Transverse colon (tissue), 4 donors: Measurements from ENCODE around the gene KCNC4.

Experiments used
- EP300 ChIP-seq: sonication (generic); formaldehyde crosslinking; IDR thresholded peaks from one replicate; pipeline ENCODE4 v1.6.1; 2017; ENCODE audit warnings: antibody characterized with exemption, low read depth
- POLR2A ChIP-seq: fragments of 450-650 bp; IDR thresholded peaks from one replicate; pipeline ENCODE4 v1.6.1; 2016; ENCODE audit warnings: antibody characterized with exemption, mild to moderate bottlenecking, moderate library complexity
- POLR2AphosphoS5 ChIP-seq, 3 donors: sonication (generic); formaldehyde crosslinking; IDR thresholded peaks; one replicate each; pipeline ENCODE4 v1.6.1; 2016; ENCODE audit warnings: antibody characterized with exemption in 3 of 3
- TF ChIP-seq, protein P1 (sequence below), 5 experiments: fragments of 200-600 bp in 3 of 5; fragments of 450-650 bp in 2 of 5; sonication (generic) in 3 of 5; IDR thresholded peaks; 1 replicate in 2 of 5; 2 replicates in 3 of 5; pipeline ENCODE4 v1.5.1; 2016 to 2017; ENCODE audit warnings: antibody characterized with exemption in 5 of 5, inconsistent platforms in 3 of 5, mild to moderate bottlenecking in 2 of 5, moderate library complexity in 1 of 5

DNA sequence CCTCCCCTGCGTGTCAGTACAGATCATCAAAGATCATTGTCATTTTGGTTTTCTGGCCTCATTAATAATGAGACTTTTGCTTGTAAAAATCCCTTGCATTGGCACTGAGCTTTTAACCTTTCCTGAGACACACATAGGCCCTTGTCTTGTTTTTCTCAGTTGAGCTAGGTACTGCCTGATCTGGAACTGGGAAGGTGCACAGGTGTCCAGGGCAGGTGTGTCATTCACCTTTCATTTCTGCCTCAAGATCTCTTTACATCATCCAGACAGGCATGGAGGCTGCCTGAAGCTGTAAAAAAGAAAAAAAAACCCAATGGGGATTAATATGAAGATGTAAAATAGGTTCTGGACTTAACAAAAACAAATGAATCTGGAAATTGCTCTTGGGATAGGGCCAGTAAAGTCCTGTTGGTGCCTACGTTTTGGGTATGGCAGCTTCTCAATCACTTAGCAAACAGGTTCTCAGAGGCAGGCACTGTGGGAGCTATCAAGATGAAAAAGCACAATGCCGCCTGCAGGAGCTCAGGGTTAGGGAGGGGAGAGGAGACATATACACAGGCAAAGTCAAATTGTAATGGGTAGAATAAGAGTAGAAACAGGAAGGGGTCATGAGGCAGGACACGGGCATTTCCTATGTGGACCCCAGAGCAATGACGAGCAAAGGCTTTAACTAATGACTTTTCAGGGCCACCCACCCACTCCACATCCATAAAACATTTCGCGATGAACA, 1.0 kb upstream of the KCNC4 start:
- TF ChIP-seq POLR2AphosphoS5 (IDR thresholded peaks at IDR 0.05): no peak
- TF ChIP-seq, protein P1, sequence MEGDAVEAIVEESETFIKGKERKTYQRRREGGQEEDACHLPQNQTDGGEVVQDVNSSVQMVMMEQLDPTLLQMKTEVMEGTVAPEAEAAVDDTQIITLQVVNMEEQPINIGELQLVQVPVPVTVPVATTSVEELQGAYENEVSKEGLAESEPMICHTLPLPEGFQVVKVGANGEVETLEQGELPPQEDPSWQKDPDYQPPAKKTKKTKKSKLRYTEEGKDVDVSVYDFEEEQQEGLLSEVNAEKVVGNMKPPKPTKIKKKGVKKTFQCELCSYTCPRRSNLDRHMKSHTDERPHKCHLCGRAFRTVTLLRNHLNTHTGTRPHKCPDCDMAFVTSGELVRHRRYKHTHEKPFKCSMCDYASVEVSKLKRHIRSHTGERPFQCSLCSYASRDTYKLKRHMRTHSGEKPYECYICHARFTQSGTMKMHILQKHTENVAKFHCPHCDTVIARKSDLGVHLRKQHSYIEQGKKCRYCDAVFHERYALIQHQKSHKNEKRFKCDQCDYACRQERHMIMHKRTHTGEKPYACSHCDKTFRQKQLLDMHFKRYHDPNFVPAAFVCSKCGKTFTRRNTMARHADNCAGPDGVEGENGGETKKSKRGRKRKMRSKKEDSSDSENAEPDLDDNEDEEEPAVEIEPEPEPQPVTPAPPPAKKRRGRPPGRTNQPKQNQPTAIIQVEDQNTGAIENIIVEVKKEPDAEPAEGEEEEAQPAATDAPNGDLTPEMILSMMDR (IDR thresholded peaks at IDR 0.05): no peak
- TF ChIP-seq POLR2A: no peak
- no peak for TF ChIP-seq EP300
